ENCODE data around the gene TRPC6. TPM values are rescaled to one million over a fixed set of nuclear protein-coding genes. Genes with fewer than 3 reads are reported as not detected.
A peak's percentile ranks its signal among the peaks of the same experiment; 100 is the strongest.

TRPC6 gene
- 1 to 10 TPM in 1 of 2 donors, under 1 TPM in 1; 0.70 to 1.3 TPM for total RNA-seq
- long read RNA-seq, partial matches to known transcripts = 1 of 1 reads
- long read RNA-seq, other reads (novel, unspliced or antisense) = 0 of 1 reads

DNA sequence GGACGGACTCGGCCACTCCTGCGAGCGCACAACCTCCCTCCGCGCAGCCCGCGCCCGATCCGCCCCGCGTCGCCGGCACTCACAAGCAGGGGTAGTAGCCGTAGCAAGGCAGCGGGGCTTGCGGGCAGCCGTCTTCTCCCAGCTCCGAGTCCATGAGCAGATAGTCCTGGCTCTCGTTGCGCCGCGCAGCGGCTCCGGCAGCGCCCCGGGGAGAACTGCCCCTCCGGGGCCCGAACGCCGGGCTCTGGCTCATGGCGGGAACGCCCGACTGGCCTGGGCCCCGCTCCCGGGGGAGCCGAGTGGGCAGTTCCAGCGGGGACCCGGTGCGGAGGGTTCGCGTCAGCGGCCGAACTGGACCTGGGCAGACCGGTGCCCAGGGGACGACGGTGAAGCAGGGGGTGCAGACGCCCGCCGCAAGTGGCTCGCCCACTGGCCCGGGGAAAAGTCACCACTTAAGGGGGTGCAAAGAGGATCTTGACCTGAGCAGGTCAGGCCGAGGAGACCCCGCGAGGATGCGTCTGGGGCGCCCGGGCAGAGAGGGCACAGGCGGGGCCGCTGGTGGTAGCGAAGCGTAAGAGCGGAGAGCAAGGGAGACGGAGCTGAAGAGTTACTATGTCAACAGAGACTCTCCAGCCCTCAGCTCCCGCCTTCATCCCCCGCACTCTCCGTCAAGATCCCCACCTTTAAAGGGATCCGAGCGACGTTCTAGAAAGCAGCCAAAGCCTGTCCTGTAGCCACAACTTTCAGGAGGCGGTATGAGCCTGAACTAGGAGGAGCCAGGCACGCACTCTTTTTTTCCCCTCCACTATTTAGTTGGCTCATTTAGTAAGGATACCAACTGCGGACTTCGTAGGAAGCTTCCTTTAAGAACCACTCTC is at the start of gene TRPC6:
Gene TRPC6 (minus strand): TSS at position 757 of the 878 bp plus-strand sequence. CDS start 504 bp downstream, at position 253.
- ATAC-seq (peak; percentile 13), DNase-seq (peak; percentile 4 to 42)
- intact Hi-C loops (cut with DNase I, micrococcal nuclease) = no loop called here

DNA sequence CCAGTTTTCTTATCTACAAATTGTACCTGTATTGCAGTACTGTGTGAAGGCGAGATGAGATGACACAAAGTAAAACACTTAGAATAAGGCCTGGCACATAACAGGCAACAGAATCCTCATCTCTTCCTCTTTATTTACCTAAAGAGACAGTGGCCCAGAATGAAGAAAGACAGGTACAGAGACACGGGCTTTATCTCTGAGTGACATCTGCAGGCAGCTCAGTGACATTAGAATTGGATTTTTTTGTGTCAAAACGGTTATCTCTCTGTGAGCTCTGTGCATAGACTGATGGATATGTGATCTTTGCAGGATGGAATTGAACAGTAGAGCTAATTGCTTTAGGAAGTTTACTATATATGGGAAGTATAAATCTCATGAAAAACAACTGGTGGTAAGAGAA is 36.2 kb upstream of the TRPC6 start:
- no peak for DNase-seq
- intact Hi-C loops (cut with DNase I, micrococcal nuclease) = no loop called here
- no peak for ATAC-seq

DNA sequence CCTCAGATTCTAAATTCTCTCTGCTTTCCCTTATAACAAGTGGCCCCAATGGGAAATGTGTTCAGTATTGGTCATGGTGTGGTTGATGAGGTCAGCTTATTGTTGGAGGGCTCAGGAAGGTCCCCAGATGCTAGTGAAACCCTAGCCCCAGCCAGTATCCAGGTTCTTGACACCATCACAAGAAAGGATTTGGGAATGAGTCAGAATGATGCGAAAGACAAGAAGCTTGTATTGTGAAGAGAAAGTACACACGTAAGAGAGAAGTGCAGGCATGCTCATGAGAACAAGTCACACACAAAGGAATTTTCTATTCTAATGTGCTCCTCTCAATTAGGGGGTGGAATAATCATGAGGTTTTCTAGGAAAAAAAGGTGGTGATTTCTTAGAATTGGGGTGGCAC is 34.9 kb upstream of the TRPC6 start:
- no peak for DNase-seq
- intact Hi-C loops (cut with DNase I, micrococcal nuclease) = no loop called here
- no peak for ATAC-seq

DNA sequence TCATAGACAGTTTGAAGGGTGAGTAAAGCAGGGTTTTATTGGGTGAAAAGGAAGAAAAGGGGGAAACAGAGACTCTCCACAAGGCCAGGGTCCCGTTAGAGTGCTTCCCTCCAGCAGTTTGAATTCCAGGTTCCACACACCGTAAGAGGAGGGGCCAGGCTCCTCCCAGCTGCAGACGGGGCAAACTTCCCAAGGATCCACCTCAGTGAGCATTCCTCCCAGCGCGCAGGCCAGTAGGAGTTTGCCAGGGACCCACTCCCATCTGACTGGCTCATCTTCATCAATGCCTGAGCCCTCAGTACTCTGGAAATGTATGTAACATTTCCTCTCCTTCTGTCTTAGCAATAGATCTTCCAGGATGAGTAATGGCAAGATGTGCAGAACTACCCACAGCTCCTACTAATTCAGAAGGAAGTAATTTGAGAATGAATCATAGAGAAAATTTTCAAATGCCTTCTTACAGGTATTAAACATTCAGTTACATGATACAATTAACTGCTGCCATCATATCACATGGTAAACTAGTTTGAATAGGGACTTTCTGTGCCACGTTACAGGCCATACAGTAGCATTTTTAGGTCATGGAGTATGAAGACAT is 34.0 kb upstream of the TRPC6 start:
- intact Hi-C loops (cut with DNase I, micrococcal nuclease) = no loop called here
- DNase-seq = no peak

DNA sequence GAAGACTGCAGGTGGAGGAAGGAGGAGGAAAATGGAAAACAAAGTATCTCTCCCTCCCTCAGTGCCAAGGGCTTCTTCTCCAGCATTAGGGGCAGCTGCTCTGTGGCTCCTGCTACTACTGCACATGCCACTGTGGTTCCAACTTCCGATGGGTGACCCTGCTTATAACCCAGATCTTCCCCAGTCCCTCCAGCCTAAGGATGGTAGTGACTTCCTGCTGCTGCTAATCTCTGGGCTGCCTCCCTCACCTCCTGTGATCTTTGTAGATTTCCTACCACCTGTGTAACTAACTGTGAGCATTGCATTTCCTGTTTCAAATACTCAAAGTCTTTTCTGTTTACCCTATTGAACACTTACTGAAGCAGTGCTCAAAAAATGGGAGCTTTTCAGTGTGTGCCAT is 28.7 kb upstream of the TRPC6 start:
- DNase-seq = no peak
- intact Hi-C loops (cut with DNase I, micrococcal nuclease) = no loop called here
- no peak for ATAC-seq

More for the DNA sequence above, 34.0 kb upstream of the TRPC6 start:
- no peak for ATAC-seq

DNA sequence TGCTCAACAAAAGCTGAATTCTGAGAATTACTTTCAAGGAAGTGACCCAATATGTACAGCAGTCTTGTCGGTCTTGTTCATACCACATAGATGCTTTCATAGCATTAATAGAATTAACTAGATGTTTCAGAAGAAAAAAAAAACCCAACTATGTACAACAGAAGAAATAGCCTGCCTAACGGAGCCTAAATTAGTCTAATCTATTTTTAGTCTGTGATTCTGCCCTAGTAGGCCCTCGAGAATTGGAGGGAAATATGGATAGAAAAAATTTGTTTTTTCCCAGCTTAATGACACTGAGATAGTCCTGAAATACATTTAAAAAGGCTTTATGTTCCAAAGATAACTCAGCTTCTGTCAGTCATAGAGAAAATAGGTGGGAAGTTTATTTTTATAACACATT is 17.1 kb upstream of the TRPC6 start:
- intact Hi-C loops (cut with DNase I, micrococcal nuclease) = no loop called here
- no peak for ATAC-seq
- DNase-seq = no peak

DNA sequence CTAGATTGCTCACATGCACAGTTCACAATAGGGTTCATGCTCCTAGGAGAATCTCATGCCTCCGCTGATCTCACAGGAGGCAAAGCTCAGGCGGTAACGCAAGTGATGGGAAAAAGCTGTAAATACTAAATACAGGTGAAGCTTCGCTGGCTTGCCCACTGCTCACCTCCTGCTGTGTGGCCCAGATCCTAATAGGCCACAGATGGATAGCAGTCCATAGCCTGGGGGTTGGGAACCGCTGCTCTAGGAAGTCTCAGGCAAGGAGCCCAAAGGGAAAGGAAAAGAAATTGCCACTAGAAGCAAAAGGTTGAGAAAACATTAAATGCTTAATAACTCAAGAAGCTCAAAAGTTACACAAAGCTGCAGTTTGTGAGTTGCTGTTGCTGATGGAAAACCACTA is 3.2 kb upstream of the TRPC6 start:
- DNase-seq = no peak
- intact Hi-C loops (cut with DNase I, micrococcal nuclease) = no loop called here
- ATAC-seq = no peak

DNA sequence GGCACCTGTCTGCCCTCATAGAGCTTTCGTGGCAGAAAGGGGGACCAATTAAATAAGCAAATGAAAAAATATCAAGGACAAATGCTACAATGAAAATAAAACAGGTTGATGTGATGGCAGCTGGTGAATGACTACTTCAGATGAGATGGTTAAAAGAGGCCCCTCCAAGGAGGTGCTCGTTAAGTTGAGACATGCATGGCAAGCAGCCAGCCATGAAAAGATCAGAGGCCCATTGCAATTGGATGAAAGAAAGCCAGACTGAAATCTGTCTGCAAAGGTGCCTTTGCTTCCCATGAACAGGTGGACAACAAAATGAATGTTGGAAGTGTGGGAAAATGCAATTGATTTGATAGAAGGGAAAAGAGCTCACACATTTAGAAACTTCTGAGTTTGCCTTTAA is 848 bp upstream of the TRPC6 start:
- intact Hi-C loops (cut with DNase I, micrococcal nuclease) = no loop called here
- no peak for DNase-seq
- ATAC-seq = no peak

DNA sequence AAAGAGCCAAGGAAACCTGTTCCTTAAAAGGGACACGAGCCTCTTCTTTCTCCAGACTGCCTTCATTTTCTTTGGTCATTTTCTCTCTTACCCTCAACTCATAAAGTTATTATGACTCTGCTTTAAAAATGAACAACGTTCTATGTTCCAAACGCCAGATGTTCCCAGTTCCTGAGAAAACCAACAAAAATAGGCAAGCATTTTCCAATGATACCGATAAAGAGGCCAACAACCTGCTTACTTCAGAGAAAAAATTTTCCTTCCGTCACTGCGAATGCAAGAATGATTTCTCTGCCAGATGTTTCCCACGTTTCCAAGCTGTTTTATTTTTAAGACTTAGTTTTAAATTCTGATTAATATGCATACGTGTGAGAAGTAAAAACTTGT is 315 bp upstream of the TRPC6 start:
- no peak for ATAC-seq
- intact Hi-C loops (cut with DNase I, micrococcal nuclease) = no loop called here
- no peak for DNase-seq

DNA sequence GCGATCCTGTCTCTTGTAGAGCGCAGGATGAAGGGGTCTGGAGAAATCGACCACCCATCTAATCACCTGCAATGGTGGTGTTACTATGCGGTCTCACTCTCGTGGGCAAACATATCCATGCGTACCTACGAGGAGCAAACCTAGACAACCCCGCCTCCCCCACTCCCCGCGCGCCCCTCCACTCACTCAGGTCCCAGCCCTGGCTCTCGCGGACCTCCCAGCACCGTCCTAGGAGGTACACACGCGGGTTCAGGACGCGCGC is 887 bp downstream of the TRPC6 start:
- intact Hi-C loops (cut with DNase I, micrococcal nuclease) = no loop called here
- ATAC-seq (no peak), DNase-seq (no peak)

DNA sequence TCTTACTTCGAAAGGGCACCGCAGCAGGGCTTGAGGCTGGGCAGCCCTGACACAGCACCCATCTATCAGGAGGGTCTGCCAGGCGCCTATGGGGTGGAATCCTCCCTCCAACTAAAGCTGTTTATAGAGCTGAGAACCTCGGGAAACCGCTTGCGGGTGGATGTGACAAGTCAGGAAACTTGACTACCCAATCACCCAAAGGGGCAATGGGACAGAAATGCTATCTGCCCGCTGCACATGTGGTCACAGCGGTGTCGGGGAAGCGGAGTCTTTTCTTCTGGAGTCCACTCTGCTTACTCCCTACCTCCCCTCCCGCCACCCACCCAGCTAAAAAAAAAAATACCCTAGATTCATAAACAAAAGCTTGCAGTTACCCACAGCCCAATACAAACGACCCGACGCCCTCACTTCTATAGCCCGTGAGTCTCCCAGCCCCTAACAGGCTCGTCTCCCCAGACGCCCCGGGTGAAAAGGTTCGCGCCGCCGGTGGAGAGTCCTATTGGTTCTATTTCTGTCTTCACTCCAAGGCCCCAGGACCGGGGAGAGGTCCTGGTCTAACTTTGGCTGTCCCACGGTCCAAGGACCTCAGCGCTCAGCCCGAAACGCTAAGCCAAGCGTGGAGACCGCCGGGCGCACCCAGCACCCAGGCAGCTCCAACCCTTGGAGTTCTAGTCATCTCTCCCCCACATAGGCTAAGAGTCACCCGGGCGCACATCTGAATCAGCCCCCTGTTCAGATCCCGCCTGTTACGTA is 1.4 kb downstream of the TRPC6 start:
- peak in 1 of 2 donors; percentile 3 for DNase-seq
- intact Hi-C loops (cut with DNase I, micrococcal nuclease) = no loop called here
- ATAC-seq = no peak

DNA sequence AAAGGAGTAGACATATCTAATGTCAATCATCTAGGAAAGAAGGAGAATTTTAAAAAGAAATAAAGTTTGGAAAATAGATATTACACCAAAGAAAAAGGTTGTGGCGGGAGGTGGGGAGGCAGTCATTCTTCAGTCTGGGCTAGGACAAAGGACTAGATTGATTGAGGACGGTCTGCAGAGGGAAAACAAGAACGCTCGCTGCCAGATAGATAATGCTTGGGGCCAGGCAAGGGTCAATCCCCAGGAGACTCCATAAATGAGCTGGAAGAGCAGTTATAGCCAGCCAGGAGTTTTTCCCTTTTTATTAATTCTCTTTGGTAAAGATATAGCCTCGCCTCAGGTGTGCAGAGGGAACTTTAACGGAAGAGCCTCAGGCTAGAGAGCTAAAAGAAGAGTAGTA is 6.3 kb downstream of the TRPC6 start:
- DNase-seq = no peak
- intact Hi-C loops (cut with DNase I, micrococcal nuclease) = no loop called here
- no peak for ATAC-seq

DNA sequence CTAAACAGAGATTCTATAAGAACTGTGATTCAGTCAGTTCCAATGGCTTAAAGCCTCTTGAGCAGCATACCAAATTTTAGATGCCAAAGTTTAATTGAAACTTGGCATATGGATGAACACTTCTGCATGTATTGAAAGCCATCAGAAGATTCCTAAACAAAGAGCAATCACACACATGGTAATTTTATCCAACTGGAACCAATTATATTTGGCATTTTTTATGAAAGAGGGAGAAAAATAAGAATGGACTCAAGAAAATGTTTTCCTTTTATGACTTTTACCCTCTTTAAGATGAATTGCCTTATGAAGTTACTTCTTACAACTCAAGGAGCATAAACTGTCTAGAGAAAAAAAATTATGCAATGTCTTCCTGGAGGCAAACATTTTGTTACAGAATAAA is 7.4 kb downstream of the TRPC6 start:
- ATAC-seq = no peak
- intact Hi-C loops (cut with DNase I, micrococcal nuclease) = no loop called here

DNA sequence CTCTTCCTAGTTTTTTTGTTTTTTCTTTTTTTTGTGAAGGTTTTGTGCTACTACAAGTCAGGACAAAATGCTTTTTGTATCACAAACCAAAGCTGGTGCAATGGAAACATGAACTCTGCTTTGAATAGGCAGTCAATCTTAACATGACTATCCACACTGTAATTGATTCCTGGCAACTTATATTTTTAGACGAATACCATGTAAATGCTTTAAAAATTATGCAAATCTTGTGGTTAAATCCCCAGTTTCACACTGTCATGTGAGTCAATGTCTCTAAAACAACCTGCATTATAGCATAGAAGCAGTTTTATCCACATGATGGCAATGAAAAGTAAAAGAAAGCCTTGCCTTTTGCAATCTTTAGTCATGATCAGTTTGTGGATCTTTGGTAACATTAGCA is 8.9 kb downstream of the TRPC6 start:
- DNase-seq (no peak), ATAC-seq (no peak)
- intact Hi-C loops (cut with DNase I, micrococcal nuclease) = no loop called here

More for the DNA sequence above, 7.4 kb downstream of the TRPC6 start:
- no peak for DNase-seq

DNA sequence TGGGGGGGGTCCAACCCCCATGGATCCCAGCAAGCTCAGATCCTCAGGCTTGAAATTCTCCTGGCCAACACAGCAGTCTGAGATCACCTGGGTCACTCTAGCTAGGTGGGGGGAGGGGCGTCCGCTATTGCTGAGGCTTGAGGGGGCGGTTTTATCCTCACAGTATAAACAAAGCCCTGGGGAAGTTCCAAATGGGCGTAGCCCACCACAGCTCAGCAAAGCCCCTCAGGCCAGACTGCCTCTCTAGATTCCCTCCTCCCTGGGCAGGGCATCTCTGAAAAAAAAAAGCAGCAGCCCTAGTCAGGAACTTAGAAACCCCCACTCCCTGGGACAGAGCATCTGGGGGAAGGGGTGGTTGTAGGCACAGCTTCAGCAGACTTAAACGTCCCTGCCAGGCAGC is 16.7 kb downstream of the TRPC6 start:
- ATAC-seq (no peak), DNase-seq (no peak)
- intact Hi-C loops (cut with DNase I, micrococcal nuclease) = no loop called here

DNA sequence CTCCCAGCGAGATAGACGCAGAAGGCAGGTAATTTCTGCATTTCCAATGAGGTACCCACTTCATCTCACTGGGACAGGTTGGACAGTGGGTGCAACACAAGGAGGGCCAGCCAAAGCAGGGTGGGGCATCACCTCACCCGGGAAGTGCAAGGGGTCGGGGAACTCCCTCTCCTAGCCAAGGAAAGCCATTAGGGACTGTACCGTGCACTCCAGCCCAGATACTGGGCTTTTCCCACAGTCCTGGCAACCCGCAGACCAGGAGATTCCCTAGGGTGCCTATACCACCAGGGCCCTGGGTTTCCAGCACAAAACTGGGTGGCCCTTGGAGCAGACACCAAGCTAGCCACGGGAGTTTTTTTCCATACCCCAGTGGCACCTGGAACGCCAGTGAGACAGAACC is 17.2 kb downstream of the TRPC6 start:
- intact Hi-C loops (cut with DNase I, micrococcal nuclease) = no loop called here
- ATAC-seq (no peak), DNase-seq (no peak)

DNA sequence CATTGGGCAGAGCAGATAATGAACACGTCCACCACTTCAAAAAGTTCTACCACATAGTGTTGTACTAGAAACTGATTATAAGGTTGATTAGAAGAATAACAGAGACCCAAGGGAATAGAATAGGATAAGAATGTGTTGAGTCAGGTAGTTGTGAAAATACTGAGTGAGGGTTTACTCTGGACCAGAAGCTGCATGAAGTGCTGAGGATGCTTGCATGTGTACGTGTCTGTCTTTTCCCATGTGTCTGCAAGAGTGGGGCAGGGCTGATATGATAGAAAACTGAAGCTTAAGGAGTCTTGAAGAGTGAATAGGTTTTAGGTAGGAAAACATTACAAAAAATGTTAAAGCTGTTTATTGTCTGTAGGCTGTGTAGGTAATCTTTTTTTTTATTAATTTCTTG is 20.6 kb downstream of the TRPC6 start:
- ATAC-seq = no peak
- no peak for DNase-seq
- intact Hi-C loops (cut with DNase I, micrococcal nuclease) = no loop called here

DNA sequence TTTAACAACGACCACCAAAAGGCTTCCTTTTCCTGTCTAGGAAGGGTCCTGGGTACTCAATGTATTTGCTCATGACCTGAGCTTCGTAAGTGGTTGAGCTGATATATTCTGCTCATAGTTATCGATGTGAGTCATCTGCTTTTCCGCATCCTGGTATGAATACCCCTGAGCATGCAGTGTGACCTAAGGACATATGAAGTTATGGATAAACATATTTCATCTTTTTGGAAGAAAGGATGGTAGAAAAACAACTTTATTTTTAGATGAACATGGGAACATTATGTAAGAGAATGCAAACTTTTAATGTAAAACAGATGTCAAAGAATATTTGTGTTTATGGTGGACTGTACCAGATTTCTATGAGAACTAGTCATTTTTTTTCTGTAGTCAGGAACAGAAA is 28.4 kb downstream of the TRPC6 start:
- ATAC-seq (no peak), DNase-seq (no peak)
- intact Hi-C loops (cut with DNase I, micrococcal nuclease) = no loop called here

DNA sequence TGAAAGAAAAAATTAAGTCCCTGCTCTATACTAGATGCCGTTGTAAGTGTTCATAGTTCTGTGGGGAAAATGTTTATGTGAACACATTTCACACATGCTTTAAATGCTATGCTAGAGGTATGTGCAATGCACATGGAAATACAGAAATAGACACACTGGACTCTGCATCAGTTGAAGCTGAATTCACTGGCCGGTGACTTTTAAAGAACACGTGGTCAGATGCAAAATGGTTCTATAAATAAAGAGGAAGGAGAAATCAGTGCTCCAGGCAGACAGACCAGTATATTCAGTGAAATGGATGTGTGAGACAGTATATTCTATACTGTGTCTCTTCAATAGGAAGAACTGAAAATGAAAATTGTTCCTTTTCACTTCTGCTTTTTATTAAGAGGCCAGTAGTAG is 29.9 kb downstream of the TRPC6 start:
- intact Hi-C loops (cut with DNase I, micrococcal nuclease) = no loop called here
- ATAC-seq = no peak

DNA sequence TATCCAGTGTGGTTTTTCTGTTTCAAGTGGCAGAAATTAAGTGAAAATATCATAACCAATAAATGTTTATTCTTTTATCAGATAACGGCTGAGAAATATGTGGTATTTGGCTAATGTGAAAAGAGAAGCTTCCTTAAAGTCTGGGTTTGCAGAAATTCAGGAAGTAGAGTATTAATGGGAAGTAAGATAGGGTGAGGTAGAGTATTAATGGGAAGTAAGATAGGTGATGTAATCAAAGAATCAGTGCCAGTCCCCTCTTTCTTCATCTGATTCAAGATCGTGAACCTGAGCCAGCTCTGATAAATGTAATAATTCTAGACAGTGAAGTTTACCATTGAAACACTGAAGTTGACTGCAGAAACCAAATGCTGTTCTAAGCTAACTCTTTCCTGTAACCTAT is 30.9 kb downstream of the TRPC6 start:
- no peak for ATAC-seq
- DNase-seq = no peak

More for the DNA sequence above, 29.9 kb downstream of the TRPC6 start:
- DNase-seq = no peak

More for the DNA sequence above, 30.9 kb downstream of the TRPC6 start:
- intact Hi-C loops (cut with DNase I, micrococcal nuclease) = no loop called here

Measured in left colon (tissue), 2 donors.